Smooth muscle cell (in vitro differentiated cells): Measurements from ENCODE around the gene CHM. TPM values are rescaled to one million over a fixed set of nuclear protein-coding genes. Genes with fewer than 3 reads are reported as not detected.

Experiments used
- DNase-seq: peaks from one replicate; lab custom pipeline; 2025; ENCODE audit not compliant: unreplicated experiment; lab: John Stamatoyannopoulos, UW
- H2AFZ ChIP-seq: fragments of 200-600 bp; sonication (generic); 2 replicates; pipeline ENCODE4 v1.6.0; 2016; ENCODE audit warnings: antibody characterized with exemption, low read depth, mild to moderate bottlenecking
- H3F3A ChIP-seq: fragments of 200-600 bp; sonication (generic); 2 replicates; pipeline ENCODE4 v1.6.0; 2017; ENCODE audit warnings: antibody characterized with exemption, low read depth
- H3K27ac ChIP-seq: fragments of 200-600 bp; sonication (generic); 2 replicates; pipeline ENCODE4 v1.5.1; 2016; ENCODE audit warnings: low read depth, mild to moderate bottlenecking
- H3K27me3 ChIP-seq: fragments of 200-600 bp; sonication (generic); 2 replicates; pipeline ENCODE4 v1.6.1; 2016; ENCODE audit warnings: low read depth, mild to moderate bottlenecking
- H3K36me3 ChIP-seq: fragments of 200-600 bp; sonication (generic); 2 replicates; pipeline ENCODE4 v1.5.1; 2016; ENCODE audit warnings: low read depth
- H3K4me1 ChIP-seq: fragments of 200-600 bp; sonication (generic); 2 replicates; pipeline ENCODE4 v1.5.1; 2016; ENCODE audit warnings: low read depth
- H3K4me2 ChIP-seq: fragments of 200-600 bp; sonication (generic); 2 replicates; pipeline ENCODE4 v1.6.0; 2016; ENCODE audit warnings: mild to moderate bottlenecking
- H3K4me3 ChIP-seq: fragments of 200-600 bp; sonication (generic); 2 replicates; pipeline ENCODE4 v1.5.1; 2016; ENCODE audit warnings: mild to moderate bottlenecking
- H3K79me2 ChIP-seq: fragments of 200-600 bp; sonication (generic); 2 replicates; pipeline ENCODE4 v1.6.0; 2016; ENCODE audit warnings: low read depth, mild to moderate bottlenecking
- H3K9ac ChIP-seq: fragments of 200-600 bp; sonication (generic); 2 replicates; pipeline ENCODE4 v1.6.0; 2016; ENCODE audit warnings: low read depth
- H3K9me3 ChIP-seq: fragments of 200-600 bp; sonication (generic); replicated peaks from 2 replicates; pipeline ENCODE4 v1.5.1; 2016; ENCODE audit warnings: low read depth
- H4K20me1 ChIP-seq: fragments of 200-600 bp; sonication (generic); 2 replicates; pipeline ENCODE4 v1.6.0; 2016; ENCODE audit warnings: low read depth
- CTCF ChIP-seq: fragments of 200-600 bp; sonication (generic); IDR thresholded peaks from 2 replicates; pipeline ENCODE4 v1.5.1; 2017; ENCODE audit warnings: borderline replicate concordance, mild to moderate bottlenecking, antibody characterized with exemption; ENCODE audit not compliant: insufficient read depth, poor library complexity, severe bottlenecking
- WGBS: methylation state at CpG from one replicate; pipeline ENCODE4 v1.1.7; 2016; ENCODE audit warnings: low lambda C conversion rate; 5-methylcytosine and 5-hydroxymethylcytosine counted together
- polyA plus RNA-seq: library from polyadenylated mRNA; unstranded; fragments of >200 nt; fragmentation: Nextera tagmentation; extraction: Ambion mirVana; gene quantifications from 2 replicates; pipeline ENCODE4 v1.2.1, GENCODE V29; 2016
- total RNA-seq: library from RNA; depleted of rRNA; stranded (reverse); fragments of >200 nt; gene quantifications from 2 replicates; pipeline ENCODE4 v1.2.3, GENCODE V29; 2014

CHM gene
- total and polyA plus RNA-seq, 2 experiments from 2014 or later: 9.5 to 28.6 TPM

DNA sequence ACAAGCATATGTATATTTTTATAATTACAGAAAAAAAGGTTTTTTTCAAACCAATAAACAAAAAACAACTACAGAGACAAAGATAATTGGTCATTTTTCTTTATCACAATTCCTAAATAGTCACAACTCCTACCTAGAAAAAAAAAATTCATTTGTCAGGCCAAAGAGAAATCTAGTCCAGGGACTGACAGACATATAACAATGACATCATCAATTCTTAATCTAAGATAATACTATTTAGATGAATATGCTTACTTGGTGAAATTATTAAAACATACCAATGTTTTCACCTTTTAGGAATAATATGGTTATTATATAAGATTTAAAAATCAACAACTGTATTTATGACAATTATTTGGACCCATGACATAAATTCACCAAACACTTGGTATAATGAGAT is 48.4 kb downstream of the CHM start:
- Histone ChIP-seq H3K9me3 (no peaks in the 10 kb centered on the region), H3K27ac (no peak overlapping the region), H2AFZ (no peak overlapping the region), H3K4me1 (no peaks in the 10 kb centered on the region), H4K20me1 (peaks cover 41% of the 10 kb centered on the region), H3F3A (no peaks in the 10 kb centered on the region), H3K27me3 (no peaks in the 10 kb centered on the region), H3K4me3 (no peak overlapping the region), H3K36me3 (no peaks in the 10 kb centered on the region), H3K9ac (no peak overlapping the region), H3K4me2 (no peak overlapping the region), H3K79me2 (no peaks in the 10 kb centered on the region)
- TF ChIP-seq CTCF: no peak
- no peak for DNase-seq

DNA sequence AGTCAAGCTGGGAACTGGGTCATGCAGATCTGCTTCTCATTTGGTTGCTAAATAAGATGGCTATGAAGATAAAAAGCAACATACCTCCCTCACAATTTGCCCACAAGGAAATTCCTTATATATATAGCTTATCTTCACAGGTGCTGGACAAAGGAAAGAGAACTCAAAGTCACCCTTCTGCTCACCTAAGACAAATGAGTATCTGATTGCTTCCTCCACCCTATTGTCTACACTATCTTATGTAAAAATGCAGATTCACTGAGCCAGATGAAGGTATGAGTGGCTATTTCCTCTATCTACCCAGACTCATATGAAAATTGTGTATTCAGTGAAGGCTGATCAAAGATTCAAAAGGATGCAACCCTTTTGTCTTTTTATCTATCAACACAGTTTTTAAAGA is 50.8 kb downstream of the CHM start:
- Histone ChIP-seq H2AFZ (no peak overlapping the region), H3K9ac (no peak overlapping the region), H3K36me3 (no peaks in the 10 kb centered on the region), H3K4me3 (no peak overlapping the region), H3K4me1 (no peaks in the 10 kb centered on the region), H3K9me3 (no peaks in the 10 kb centered on the region), H3K79me2 (no peaks in the 10 kb centered on the region), H4K20me1 (peaks cover 62% of the 10 kb centered on the region), H3K27me3 (no peaks in the 10 kb centered on the region), H3K27ac (no peak overlapping the region), H3K4me2 (no peak overlapping the region), H3F3A (no peaks in the 10 kb centered on the region)
- no peak for DNase-seq
- no peak for TF ChIP-seq CTCF

- TF ChIP-seq CTCF: no peak
- no peak for DNase-seq
- no peaks in the 10 kb centered on the region for H3K27me3 ChIP-seq
Observed at GRCh38 chrX:85995641-85996040, 51.7 kb downstream of the CHM start.

DNA sequence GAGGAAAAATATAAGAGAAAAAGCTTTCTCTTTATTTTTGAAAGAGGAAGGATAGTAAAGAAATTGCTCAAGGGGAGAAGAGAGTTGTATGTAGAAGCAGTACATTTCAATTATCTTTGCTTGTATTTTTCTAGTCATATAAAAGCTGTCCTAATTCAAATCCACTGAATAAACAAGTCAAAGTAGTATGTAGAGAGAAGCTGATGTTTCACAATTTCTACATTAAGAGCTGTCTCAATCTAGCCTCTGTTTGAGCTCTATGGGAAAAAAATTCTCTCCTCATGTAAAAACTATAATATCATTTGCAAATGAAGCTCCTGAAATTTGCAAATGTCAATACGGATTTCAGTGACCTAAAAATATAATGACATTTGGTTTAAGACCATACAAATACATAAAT is 52.6 kb downstream of the CHM start:
- no peak overlapping the region for H3K9ac ChIP-seq
- H2AFZ ChIP-seq: no peak overlapping the region
- 54% methylated on average over 1 of the region's 1 CpG for WGBS
- H4K20me1 ChIP-seq: peaks cover 47% of the 10 kb centered on the region
- no peak for TF ChIP-seq CTCF
- H3K4me1 ChIP-seq: no peaks in the 10 kb centered on the region
- no peak overlapping the region for H3K4me3 ChIP-seq
- H3F3A ChIP-seq: no peaks in the 10 kb centered on the region
- H3K79me2 ChIP-seq: no peaks in the 10 kb centered on the region
- no peak overlapping the region for H3K27ac ChIP-seq
- no peaks in the 10 kb centered on the region for H3K36me3 ChIP-seq
- no peak overlapping the region for H3K4me2 ChIP-seq
- no peak for DNase-seq
- no peaks in the 10 kb centered on the region for H3K27me3 ChIP-seq
- H3K9me3 ChIP-seq: no peaks in the 10 kb centered on the region

More at GRCh38 chrX:85995641-85996040, 51.7 kb downstream of the CHM start:
- Histone ChIP-seq H3F3A (no peaks in the 10 kb centered on the region), H3K9me3 (no peaks in the 10 kb centered on the region), H3K4me2 (no peak overlapping the region), H3K9ac (no peak overlapping the region), H2AFZ (no peak overlapping the region), H3K79me2 (no peaks in the 10 kb centered on the region), H4K20me1 (peaks cover 54% of the 10 kb centered on the region), H3K4me1 (no peaks in the 10 kb centered on the region), H3K27ac (no peak overlapping the region), H3K4me3 (no peak overlapping the region), H3K36me3 (no peaks in the 10 kb centered on the region)
- 68% methylated on average over 1 of the region's 1 CpG for WGBS
